H1 (cell line): ENCODE measurements around the gene ARHGEF5. TPM values are rescaled to one million over a fixed set of nuclear protein-coding genes. Genes with fewer than 3 reads are reported as not detected.

ENCODE experiments used
- BACH1 ChIP-seq: IDR thresholded peaks from 2 replicates; pipeline ENCODE4 v1.6.1; 2012; ENCODE audit warnings: low read length, improper control_type of control experiment
- BRCA1 ChIP-seq: IDR thresholded peaks from 2 replicates; pipeline ENCODE4 v1.6.1; 2012; ENCODE audit warnings: low read depth, low read length, improper control_type of control experiment
- CBX8 ChIP-seq: fragments of 300-800, 300-1000 bp; sonication (generic); IDR thresholded peaks from 2 replicates; pipeline ENCODE4 v1.7.1; 2016; ENCODE audit warnings: low read depth, low read length, borderline replicate concordance
- CHD7 ChIP-seq: fragments of 300-600 bp; sonication (generic); IDR thresholded peaks from 2 replicates; pipeline ENCODE4 v1.7.1; 2012; ENCODE audit warnings: low read length, moderate library complexity, mild to moderate bottlenecking, inconsistent platforms; ENCODE audit not compliant: insufficient replicate concordance
- FOSL1 ChIP-seq: IDR thresholded peaks from 2 replicates; pipeline ENCODE4 v1.6.1; 2011; ENCODE audit warnings: mild to moderate bottlenecking, low read depth, low read length, moderate library complexity; ENCODE audit not compliant: insufficient read depth
- MAX ChIP-seq: IDR thresholded peaks from 2 replicates; pipeline ENCODE4 v1.6.1; 2012; ENCODE audit warnings: inconsistent platforms
- POLR2AphosphoS5 ChIP-seq: IDR thresholded peaks from 2 replicates; pipeline ENCODE4 v1.6.1; 2011; ENCODE audit warnings: low read depth, low read length
- SIRT6 ChIP-seq: IDR thresholded peaks from one replicate; pipeline ENCODE4 v1.7.1; 2012; ENCODE audit warnings: low read length, inconsistent platforms
- SP1 ChIP-seq: IDR thresholded peaks from 2 replicates; pipeline ENCODE4 v1.6.1; 2011; ENCODE audit warnings: low read depth, low read length
- SP4 ChIP-seq: IDR thresholded peaks from 2 replicates; pipeline ENCODE4 v1.6.1; 2012; ENCODE audit warnings: low read length, inconsistent platforms
- SUZ12 ChIP-seq: fragments of 200-600 bp; sonication (generic); IDR thresholded peaks from 2 replicates; pipeline ENCODE4 v1.6.1; 2012; ENCODE audit warnings: mild to moderate bottlenecking, inconsistent platforms, low read length, moderate library complexity, mixed read lengths
- TAF1 ChIP-seq: IDR thresholded peaks from 2 replicates; pipeline ENCODE4 v1.6.1; 2011; ENCODE audit warnings: mild to moderate bottlenecking, low read depth, low read length
- ZNF274 ChIP-seq: IDR thresholded peaks from 2 replicates; pipeline ENCODE4 v1.7.0; 2012; ENCODE audit warnings: low read length, borderline replicate concordance; ENCODE audit errors: extremely low read depth
- polyA plus RNA-seq, 7 experiments: library from polyadenylated mRNA; depleted of rRNA in 3 of 7; stranded (reverse) in 5 of 7; unstranded in 2 of 7; fragments of >200 nt in 5 of 7; fragments of 200-250 nt in 2 of 7; gene quantifications; 1 replicate in 5 of 7; 2 replicates in 1 of 7; 4 replicates in 1 of 7; pipeline versions ENCODE4 v1.2.1 to v1.2.3, GENCODE V29; 2011 to 2013; ENCODE audit warnings: missing spikeins in 2 of 7, mixed read lengths in 2 of 7
- total RNA-seq: library from RNA; stranded (reverse); fragmentation: NEBNext Ultra II Directional; extraction: Animal tissue kit (Norgen Biotek cat#: 25700); gene quantifications from 2 replicates; pipeline ENCODE4 v1.2.1, GENCODE V29; 2021

Gene ARHGEF5
- total and polyA plus RNA-seq, 2 of the 8 experiments (the other 6 are each of a cell fraction or from before 2014, with no cell fraction given) = 12.8 to 34.6 TPM

- TF ChIP-seq CHD7 = no peak
- no peak for TF ChIP-seq BRCA1
- no peak for TF ChIP-seq FOSL1
- no peak for TF ChIP-seq SP1
- TF ChIP-seq BACH1 = no peak
- no peak for TF ChIP-seq SUZ12
- no peak for TF ChIP-seq SIRT6
- TF ChIP-seq SP4 = no peak
- no peak for TF ChIP-seq TAF1
- TF ChIP-seq CBX8 = no peak
- TF ChIP-seq POLR2AphosphoS5 = no peak
- TF ChIP-seq ZNF274 = no peak
- no peak for TF ChIP-seq MAX
These were observed 44.7 kb downstream of the ARHGEF5 start (continued) for GRCh38 chr7:144399946-144400345.
